DMS79 treated with DMSO at 0.1 percent for 48 hours (cell line): ENCODE results near the gene ADA.

Experiments
- DNase-seq: peaks from one replicate; lab custom pipeline; 2025; lab: John Stamatoyannopoulos, UW

ADA gene

DNA sequence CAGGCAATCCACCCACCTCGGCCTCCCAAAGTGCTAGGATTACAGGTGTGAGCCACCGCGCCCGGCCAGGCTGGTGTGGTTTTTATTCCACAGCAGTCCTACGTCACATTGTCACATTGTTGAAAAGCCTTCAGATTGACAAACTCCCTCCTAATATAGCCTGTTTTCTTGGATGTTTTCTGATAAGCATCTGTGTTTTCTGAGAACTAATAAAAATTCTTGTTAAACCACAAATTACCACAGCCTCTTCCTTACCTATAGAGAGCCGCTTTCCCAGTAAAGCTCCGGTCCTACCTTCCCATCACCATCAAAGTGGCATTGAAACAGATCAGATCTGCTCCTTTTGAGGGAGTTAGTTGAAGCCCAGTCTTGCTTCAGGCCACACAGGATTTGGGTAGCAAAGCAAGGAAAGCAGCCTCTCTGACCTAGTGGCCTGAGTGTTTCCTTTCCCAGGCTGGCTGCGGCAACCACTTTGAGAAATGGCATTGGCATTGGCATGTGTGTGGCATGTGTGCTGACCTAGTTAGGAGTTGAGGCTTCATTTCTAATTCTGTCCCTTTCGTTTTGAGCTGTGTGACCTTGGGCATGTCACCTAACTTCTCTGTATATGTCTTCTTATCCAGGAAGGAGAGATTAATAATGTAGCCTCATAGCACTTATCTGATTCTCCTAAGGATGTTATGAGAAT is 70.8 kb downstream of the ADA start:
- DNase-seq: no peak

DNA sequence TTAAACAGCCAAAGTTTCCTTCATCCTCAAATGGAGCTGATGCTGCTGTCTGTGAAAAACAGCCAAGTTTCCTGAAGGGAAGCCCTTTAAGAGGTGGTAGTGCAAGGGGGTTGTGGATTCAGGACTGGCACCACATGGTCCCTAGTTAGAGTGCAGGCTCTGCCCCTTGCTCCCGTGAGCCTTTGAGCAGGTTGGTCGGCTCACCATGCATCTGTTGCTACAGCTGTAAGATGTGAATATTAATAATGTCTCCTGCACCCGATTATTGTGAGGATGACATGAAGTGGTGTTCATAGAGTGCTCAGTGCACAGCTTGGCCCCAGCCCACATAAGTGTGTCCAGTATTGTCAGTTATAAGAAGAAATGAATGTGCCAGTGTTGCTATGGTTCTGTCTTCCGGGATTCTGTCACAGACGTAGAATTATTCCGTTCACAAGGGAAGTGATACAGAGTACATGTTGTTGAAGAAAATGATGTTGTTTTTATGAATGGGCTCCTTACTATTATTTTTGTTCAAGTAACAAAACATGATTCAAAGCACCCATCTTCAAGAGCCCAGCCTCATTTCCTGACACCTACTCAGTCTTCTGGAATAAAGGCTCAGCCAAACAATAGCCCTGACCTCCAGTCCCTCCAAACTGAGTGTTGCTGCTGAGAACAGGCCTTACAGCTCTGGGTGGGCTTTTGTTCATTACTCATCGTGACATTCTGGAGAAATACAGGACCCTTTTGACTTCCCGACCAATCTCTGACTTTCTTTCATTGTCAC is 72.0 kb downstream of the ADA start:
- DNase-seq: no peak

DNA sequence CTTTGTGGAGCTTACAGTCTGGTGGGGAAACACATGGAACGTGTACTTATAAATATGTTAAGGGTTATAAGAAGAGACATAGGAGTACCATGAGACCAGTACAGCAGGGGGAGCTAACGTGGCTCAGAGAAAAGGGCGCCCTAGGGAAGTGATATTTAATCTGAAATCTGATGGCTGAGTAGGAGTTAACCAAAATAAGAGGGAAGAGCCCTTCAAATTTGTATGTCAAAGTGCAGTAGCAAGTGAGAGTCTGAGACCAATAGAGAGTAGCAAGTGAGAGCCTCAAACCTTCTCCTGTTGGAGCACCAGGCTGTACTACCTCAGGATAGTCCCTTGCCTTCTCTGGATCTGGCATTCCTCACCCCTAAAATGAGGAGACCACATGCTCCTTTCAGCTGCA is 75.2 kb downstream of the ADA start:
- no peak for DNase-seq

DNA sequence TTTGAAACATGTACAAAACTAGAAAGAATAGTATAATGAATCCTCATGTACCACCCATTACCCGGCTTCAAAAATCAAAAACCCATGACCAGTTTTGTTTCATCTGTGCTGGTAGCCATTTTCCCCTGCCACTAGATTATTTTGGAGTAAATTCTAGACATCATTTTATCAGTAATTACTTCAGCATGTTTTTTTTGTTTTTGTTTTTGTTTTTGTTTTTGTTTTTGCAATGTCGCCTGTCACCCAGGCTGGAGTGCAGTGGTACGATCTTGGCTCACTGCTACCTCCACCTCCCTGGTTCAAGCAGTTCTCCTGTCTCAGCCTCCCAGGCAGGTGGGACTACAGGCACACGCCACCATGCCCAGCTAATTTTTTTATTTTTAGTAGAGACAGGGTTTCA is 77.1 kb downstream of the ADA start:
- DNase-seq: no peak

DNA sequence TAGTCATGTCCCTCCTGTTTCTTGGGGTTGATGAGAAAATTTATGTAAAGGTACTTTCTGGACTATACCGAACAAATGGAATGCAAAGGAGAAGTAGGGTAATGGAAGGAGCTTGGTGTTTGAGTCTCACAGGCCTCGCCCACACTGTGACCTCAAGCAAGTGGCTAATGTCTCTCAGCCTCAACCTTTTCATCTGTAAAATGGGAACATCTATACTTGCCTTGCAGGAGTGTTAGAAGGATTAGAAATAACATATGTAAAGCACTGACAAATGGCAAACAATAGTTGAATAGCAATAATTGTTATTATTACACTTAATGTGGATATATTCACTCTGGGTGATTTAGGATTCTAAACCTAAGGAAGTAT is 78.0 kb downstream of the ADA start:
- DNase-seq: no peak

DNA sequence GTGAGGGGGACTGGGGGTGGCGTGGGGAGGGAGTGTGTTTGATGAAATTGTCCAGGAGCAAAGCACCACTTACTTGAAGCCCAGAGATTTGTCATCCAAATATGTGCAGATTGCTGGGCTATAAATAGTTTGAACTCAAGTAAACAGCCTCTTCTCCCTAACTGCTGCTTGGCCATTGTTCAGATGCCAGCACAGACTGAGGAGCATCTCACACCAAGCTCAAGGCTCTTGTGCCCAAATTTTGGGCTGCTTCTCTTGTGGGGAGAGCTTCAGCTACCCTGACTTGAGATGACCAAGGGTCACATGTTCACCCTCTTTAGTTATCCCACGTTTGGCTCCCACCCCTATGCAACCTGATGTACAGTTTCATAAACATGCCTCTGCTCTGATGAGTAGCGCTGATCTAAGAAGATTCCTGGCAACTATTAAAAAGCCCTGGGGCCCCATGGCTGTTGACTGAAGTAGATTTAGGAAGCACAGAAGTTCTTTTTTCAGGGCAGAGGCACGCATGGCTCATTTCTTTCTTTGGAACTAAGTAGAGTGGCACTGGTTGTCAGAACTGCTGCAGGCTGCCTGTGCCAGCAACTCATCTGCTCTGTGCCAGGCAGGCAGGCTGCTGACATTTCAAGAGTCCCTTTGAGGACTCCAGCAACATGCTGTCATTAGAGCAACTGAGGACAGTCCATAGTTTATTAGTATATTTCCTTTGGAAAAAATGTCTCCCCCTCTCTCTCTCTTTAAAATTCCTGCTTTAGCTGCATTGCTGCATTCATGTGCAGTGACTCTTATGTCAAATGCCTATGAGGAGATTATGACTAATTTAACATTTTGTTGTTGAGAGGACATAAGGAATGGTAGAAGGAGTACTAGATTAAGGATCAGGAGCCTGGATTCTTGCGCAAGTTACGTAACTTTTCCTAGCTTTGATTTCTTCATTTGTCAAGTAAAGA is 78.7 kb downstream of the ADA start:
- DNase-seq: peak; percentile 4

DNA sequence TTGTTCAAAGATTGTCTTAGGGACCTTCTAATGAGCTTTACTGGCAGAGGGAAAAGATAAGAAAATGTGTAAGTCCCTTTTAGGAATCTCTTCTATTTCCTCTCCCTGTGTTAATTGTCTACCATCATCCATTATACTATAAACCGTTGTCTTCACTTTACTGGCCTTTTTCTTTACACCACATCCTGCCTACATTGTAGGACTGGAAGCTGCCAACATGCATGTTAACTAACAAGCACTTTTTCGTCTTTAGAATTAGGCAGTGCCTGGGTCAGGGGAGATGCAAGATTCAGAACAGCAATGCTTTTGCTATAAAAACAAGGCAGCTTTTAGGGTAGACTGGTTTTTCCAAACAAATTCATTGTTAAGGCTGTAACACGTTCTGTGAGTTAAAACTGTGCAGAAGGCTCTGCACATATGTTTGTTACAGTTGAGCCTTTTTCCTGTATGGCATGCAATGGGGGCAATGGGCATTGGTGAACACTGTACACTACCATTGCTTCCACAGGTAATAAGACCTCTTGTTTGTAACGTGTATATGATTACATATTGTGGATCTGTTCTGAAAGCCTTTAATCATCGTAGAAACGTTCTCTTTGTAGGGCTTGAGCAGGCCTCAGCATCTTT is 80.0 kb downstream of the ADA start:
- no peak for DNase-seq

DNA sequence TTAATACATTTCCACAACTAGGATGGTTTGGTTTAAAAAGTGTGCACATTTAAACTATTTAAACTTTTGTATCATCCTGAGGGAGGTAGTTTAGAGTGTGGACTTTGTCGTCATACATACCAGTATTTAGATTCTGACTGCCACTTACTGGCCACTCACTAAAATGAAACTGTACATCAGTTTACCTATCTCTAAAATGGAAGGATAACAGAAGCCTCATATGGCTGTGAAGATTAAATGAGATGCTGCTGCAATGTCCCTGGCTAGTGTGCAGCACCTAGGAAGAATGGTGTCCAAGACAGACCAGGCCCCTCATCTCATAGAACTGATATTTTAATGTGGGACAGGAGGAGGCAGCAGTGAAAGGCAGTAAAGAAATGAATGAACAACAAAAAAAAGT is 81.1 kb downstream of the ADA start:
- DNase-seq: no peak
